ENCODE results near the gene PCA3.

PCA3 gene

GRCh38 chr9:76759732-76760131, 4.5 kb upstream of the PCA3 start:
- H3K9me3 ChIP-seq (ENCODE audit: insufficient read depth, low read depth, low read length) = no peaks in the 10 kb centered on the region
- H3K27ac ChIP-seq (ENCODE audit: low read length) = no peak overlapping the region
- no peaks in the 10 kb centered on the region for H3K36me3 ChIP-seq (ENCODE audit: insufficient read depth, low read depth, low read length)
- H3K4me3 ChIP-seq (ENCODE audit: low read length) = no peak overlapping the region
- no peaks in the 10 kb centered on the region for H3K27me3 ChIP-seq (ENCODE audit: insufficient read depth, low read length)
- H3K4me1 ChIP-seq (ENCODE audit: insufficient read depth, low read length) = no peaks in the 10 kb centered on the region
- no peak overlapping the region for H3K9ac ChIP-seq (ENCODE audit: low read depth, low read length)

DNA sequence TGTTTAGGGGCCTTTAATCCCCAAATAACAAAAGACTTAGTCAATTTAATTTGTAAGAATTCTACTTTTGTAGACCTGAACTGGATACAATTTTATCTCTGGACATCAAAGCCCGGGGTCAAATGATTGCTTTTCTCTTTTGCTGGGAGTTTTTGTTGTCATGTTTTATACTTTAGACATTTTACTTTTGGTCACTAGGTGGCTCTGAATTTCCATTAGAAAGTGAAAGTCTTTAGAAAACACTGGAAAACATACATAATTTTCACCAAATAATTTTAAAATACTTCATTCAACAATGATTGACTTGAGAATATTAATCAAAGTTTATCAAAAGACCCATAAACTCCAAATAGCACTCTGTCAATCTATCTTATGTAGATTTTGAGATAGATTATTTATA, 2.8 kb upstream of the PCA3 start:
- Histone ChIP-seq H3K9me3 (ENCODE audit: insufficient read depth, low read depth, low read length) (no peaks in the 10 kb centered on the region), H3K4me1 (ENCODE audit: insufficient read depth, low read length) (no peaks in the 10 kb centered on the region), H3K4me3 (ENCODE audit: low read length) (no peak overlapping the region), H3K36me3 (ENCODE audit: insufficient read depth, low read depth, low read length) (no peaks in the 10 kb centered on the region), H3K9ac (ENCODE audit: low read depth, low read length) (no peak overlapping the region), H3K27ac (ENCODE audit: low read length) (no peak overlapping the region), H3K27me3 (ENCODE audit: insufficient read depth, low read length) (no peaks in the 10 kb centered on the region)

GRCh38 chr9:76766126-76766525, 1.9 kb downstream of the PCA3 start:
- no peaks in the 10 kb centered on the region for H3K4me1 ChIP-seq (ENCODE audit: insufficient read depth, low read length)
- no peak overlapping the region for H3K9ac ChIP-seq (ENCODE audit: low read depth, low read length)
- H3K4me3 ChIP-seq (ENCODE audit: low read length) = no peak overlapping the region
- no peaks in the 10 kb centered on the region for H3K27me3 ChIP-seq (ENCODE audit: insufficient read depth, low read length)
- no peaks in the 10 kb centered on the region for H3K36me3 ChIP-seq (ENCODE audit: insufficient read depth, low read depth, low read length)
- H3K27ac ChIP-seq (ENCODE audit: low read length) = no peak overlapping the region
- no peaks in the 10 kb centered on the region for H3K9me3 ChIP-seq (ENCODE audit: insufficient read depth, low read depth, low read length)

GRCh38 chr9:76772686-76773445, 8.6 kb downstream of the PCA3 start:
- no peaks in the 10 kb centered on the region for H3K9me3 ChIP-seq (ENCODE audit: insufficient read depth, low read depth, low read length)
- H3K4me1 ChIP-seq (ENCODE audit: insufficient read depth, low read length) = no peaks in the 10 kb centered on the region
- no peak overlapping the region for H3K27ac ChIP-seq (ENCODE audit: low read length)
- no peaks in the 10 kb centered on the region for H3K36me3 ChIP-seq (ENCODE audit: insufficient read depth, low read depth, low read length)
- no peak overlapping the region for H3K9ac ChIP-seq (ENCODE audit: low read depth, low read length)
- no peaks in the 10 kb centered on the region for H3K27me3 ChIP-seq (ENCODE audit: insufficient read depth, low read length)
- no peak overlapping the region for H3K4me3 ChIP-seq (ENCODE audit: low read length)

DNA sequence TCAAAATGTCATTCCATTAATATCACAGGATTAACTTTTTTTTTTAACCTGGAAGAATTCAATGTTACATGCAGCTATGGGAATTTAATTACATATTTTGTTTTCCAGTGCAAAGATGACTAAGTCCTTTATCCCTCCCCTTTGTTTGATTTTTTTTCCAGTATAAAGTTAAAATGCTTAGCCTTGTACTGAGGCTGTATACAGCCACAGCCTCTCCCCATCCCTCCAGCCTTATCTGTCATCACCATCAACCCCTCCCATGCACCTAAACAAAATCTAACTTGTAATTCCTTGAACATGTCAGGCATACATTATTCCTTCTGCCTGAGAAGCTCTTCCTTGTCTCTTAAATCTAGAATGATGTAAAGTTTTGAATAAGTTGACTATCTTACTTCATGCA, 20.6 kb downstream of the PCA3 start:
- H3K9me3 ChIP-seq (ENCODE audit: insufficient read depth, low read depth, low read length) = no peaks in the 10 kb centered on the region
- H3K4me1 ChIP-seq (ENCODE audit: insufficient read depth, low read length) = no peaks in the 10 kb centered on the region
- no peak overlapping the region for H3K9ac ChIP-seq (ENCODE audit: low read depth, low read length)
- no peak overlapping the region for H3K4me3 ChIP-seq (ENCODE audit: low read length)
- H3K27me3 ChIP-seq (ENCODE audit: insufficient read depth, low read length) = no peaks in the 10 kb centered on the region
- H3K27ac ChIP-seq (ENCODE audit: low read length) = no peak overlapping the region
- H3K36me3 ChIP-seq (ENCODE audit: insufficient read depth, low read depth, low read length) = no peaks in the 10 kb centered on the region

DNA sequence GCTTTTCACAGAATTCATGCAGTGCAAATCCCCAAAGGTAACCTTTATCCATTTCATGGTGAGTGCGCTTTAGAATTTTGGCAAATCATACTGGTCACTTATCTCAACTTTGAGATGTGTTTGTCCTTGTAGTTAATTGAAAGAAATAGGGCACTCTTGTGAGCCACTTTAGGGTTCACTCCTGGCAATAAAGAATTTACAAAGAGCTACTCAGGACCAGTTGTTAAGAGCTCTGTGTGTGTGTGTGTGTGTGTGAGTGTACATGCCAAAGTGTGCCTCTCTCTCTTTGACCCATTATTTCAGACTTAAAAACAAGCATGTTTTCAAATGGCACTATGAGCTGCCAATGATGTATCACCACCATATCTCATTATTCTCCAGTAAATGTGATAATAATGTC, 21.3 kb downstream of the PCA3 start:
- H3K9me3 ChIP-seq (ENCODE audit: insufficient read depth, low read depth, low read length) = no peaks in the 10 kb centered on the region
- no peaks in the 10 kb centered on the region for H3K27me3 ChIP-seq (ENCODE audit: insufficient read depth, low read length)
- no peak overlapping the region for H3K4me3 ChIP-seq (ENCODE audit: low read length)
- H3K27ac ChIP-seq (ENCODE audit: low read length) = no peak overlapping the region
- no peaks in the 10 kb centered on the region for H3K36me3 ChIP-seq (ENCODE audit: insufficient read depth, low read depth, low read length)
- H3K9ac ChIP-seq (ENCODE audit: low read depth, low read length) = no peak overlapping the region
- H3K4me1 ChIP-seq (ENCODE audit: insufficient read depth, low read length) = no peaks in the 10 kb centered on the region

DNA sequence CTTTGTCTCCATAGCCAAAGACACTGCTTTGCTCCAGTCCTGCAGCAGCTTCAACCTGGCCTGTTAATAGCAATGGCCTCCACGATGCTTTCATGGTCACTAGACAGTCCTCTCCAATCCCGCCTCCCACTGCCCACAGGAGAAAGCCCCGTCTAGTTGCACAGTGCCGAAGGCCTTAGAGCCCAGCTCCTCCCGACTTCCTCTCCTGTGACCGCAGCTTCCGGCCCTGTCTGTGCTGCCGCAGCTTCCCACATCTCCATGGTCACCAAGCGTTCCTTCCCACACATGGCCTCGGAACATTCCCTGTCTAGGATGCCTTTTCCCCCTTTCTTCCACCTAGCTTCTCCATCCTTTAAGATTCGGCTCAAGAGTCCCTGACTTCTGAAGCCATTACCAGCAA, 23.4 kb downstream of the PCA3 start:
- H3K9me3 ChIP-seq (ENCODE audit: insufficient read depth, low read depth, low read length) = no peaks in the 10 kb centered on the region
- no peak overlapping the region for H3K9ac ChIP-seq (ENCODE audit: low read depth, low read length)
- no peaks in the 10 kb centered on the region for H3K27me3 ChIP-seq (ENCODE audit: insufficient read depth, low read length)
- no peak overlapping the region for H3K27ac ChIP-seq (ENCODE audit: low read length)
- no peak overlapping the region for H3K4me3 ChIP-seq (ENCODE audit: low read length)
- H3K4me1 ChIP-seq (ENCODE audit: insufficient read depth, low read length) = no peaks in the 10 kb centered on the region
- no peaks in the 10 kb centered on the region for H3K36me3 ChIP-seq (ENCODE audit: insufficient read depth, low read depth, low read length)

DNA sequence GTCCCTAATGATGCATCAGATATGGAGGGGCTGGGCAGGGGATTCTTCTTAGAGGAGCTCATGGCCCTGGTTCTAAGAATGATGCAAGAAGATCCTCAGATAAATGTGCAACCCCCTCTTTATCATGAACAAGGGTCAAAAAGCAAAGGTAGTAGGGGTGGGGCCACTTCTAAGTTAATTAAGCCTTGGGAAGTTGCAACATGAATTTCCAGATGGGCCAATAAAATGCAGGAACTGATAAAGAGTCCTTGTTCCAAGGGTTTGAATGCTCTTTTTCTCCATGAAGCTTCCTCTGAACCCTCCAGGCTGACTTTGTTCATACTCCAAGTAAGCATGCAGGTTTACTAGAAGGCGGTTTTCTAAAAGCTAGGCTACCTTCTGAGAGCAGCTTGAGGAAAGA, 25.6 kb downstream of the PCA3 start:
- Histone ChIP-seq H3K9ac (ENCODE audit: low read depth, low read length) (no peak overlapping the region), H3K27me3 (ENCODE audit: insufficient read depth, low read length) (no peaks in the 10 kb centered on the region), H3K9me3 (ENCODE audit: insufficient read depth, low read depth, low read length) (no peaks in the 10 kb centered on the region), H3K4me3 (ENCODE audit: low read length) (no peak overlapping the region), H3K36me3 (ENCODE audit: insufficient read depth, low read depth, low read length) (no peaks in the 10 kb centered on the region), H3K4me1 (ENCODE audit: insufficient read depth, low read length) (no peaks in the 10 kb centered on the region), H3K27ac (ENCODE audit: low read length) (no peak overlapping the region)

DNA sequence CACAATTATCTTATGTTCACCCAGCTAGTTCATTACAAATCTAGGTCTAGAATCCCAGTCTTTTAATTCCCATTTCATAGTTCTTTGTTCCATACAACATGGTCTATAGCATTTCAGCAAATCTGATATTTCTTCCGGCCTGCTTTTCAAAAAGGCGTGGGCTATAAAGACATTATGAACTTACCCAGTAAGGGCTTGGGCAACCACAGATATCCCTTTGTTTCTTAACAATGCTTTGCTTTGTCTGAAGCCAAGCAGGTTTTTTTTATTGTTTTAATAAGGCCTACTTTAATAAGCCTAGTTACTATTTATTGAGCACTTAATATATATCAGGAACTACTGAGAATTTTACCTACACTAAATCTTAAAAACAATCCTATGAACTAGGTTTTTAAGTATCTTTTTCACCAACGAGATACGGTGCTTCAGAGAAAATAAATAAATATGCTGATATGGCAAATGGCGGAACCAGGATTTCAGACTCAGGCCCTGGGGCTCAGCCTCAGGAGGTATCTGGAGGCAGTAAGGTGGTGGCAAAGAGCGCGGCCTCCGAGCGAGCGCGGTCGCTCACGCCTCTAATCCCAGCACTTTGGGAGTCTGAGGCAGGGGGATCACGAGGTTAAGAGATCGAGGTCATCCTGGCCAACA, 29.7 kb downstream of the PCA3 start:
- no peaks in the 10 kb centered on the region for H3K9me3 ChIP-seq (ENCODE audit: insufficient read depth, low read depth, low read length)

DNA sequence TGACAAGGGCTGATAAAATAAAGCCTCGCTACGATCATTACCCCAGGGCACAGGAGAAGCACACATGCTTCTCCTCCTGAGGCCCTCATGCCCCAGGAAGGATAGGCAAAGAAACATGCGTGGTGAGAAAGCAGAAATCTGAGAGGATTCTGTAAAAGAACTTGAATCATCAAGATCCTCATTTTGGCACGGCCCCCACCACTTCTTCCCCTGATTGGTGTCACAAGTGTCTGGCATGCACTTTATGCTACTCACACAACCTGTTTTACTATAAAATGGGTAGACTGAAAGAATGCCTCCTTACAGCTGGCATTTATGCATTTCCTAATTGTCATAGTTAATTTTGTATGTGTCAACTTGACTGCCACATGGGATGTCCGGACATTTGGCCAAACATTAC, 32.1 kb downstream of the PCA3 start:
- no peaks in the 10 kb centered on the region for H3K9me3 ChIP-seq (ENCODE audit: insufficient read depth, low read depth, low read length)
- H3K9ac ChIP-seq (ENCODE audit: low read depth, low read length) = no peak overlapping the region
- H3K36me3 ChIP-seq (ENCODE audit: insufficient read depth, low read depth, low read length) = no peaks in the 10 kb centered on the region
- H3K27me3 ChIP-seq (ENCODE audit: insufficient read depth, low read length) = no peaks in the 10 kb centered on the region
- H3K4me3 ChIP-seq (ENCODE audit: low read length) = no peak overlapping the region
- no peak overlapping the region for H3K27ac ChIP-seq (ENCODE audit: low read length)
- no peaks in the 10 kb centered on the region for H3K4me1 ChIP-seq (ENCODE audit: insufficient read depth, low read length)

More for the DNA sequence above, 29.7 kb downstream of the PCA3 start:
- no peaks in the 10 kb centered on the region for H3K4me1 ChIP-seq (ENCODE audit: insufficient read depth, low read length)
- H3K36me3 ChIP-seq (ENCODE audit: insufficient read depth, low read depth, low read length) = no peaks in the 10 kb centered on the region
- H3K27ac ChIP-seq (ENCODE audit: low read length) = no peak overlapping the region
- no peak overlapping the region for H3K4me3 ChIP-seq (ENCODE audit: low read length)
- H3K9ac ChIP-seq (ENCODE audit: low read depth, low read length) = no peak overlapping the region
- H3K27me3 ChIP-seq (ENCODE audit: insufficient read depth, low read length) = no peaks in the 10 kb centered on the region

DNA sequence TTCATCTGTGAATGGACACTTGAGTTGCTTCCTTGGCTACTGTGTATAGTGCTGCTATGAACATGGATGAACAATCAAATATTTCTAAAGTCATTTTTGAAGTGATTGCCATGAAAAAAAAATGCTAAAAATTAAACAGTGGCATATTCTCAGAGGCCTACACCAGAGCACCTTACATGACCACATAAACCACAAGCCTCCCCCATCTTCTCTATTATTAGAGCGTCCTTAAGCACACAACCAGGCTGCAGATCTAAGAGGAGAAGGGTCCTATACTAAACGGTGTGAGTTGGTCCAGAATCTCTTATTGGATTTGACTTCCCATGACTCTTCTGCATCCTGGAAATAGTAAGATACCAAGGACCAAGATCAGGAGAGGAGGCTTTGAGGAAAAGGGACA, 34.3 kb downstream of the PCA3 start:
- Histone ChIP-seq H3K27ac (ENCODE audit: low read length) (no peak overlapping the region), H3K9ac (ENCODE audit: low read depth, low read length) (no peak overlapping the region), H3K27me3 (ENCODE audit: insufficient read depth, low read length) (no peaks in the 10 kb centered on the region), H3K4me1 (ENCODE audit: insufficient read depth, low read length) (peaks cover 9% of the 10 kb centered on the region), H3K36me3 (ENCODE audit: insufficient read depth, low read depth, low read length) (no peaks in the 10 kb centered on the region), H3K4me3 (ENCODE audit: low read length) (no peak overlapping the region), H3K9me3 (ENCODE audit: insufficient read depth, low read depth, low read length) (no peaks in the 10 kb centered on the region)

DNA sequence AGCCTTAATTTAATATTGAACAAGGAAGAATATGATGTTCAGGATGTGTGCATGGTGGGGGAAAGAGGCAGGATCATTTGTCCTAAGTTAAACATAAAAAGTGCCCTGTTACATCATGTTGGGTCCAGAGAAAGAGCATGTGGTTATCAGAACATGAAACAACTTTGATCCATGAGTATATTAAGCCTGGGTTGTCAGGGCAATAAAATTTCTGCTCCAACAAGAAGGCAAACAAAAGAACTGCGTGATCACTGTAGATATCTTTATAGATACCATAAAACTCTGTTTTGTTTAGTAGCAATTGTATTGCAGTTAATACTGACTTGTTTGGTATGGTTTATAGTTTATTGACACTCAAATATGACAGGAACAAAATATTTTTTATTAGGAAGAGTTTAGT, 35.2 kb downstream of the PCA3 start:
- H3K27ac ChIP-seq (ENCODE audit: low read length) = no peak overlapping the region
- no peak overlapping the region for H3K4me3 ChIP-seq (ENCODE audit: low read length)
- no peaks in the 10 kb centered on the region for H3K27me3 ChIP-seq (ENCODE audit: insufficient read depth, low read length)
- H3K9me3 ChIP-seq (ENCODE audit: insufficient read depth, low read depth, low read length) = no peaks in the 10 kb centered on the region
- no peaks in the 10 kb centered on the region for H3K36me3 ChIP-seq (ENCODE audit: insufficient read depth, low read depth, low read length)
- no peak overlapping the region for H3K9ac ChIP-seq (ENCODE audit: low read depth, low read length)
- peaks cover 13% of the 10 kb centered on the region for H3K4me1 ChIP-seq (ENCODE audit: insufficient read depth, low read length)

All from iPS-20b (cell line).